Lung (tissue), 16 donors: Measurements from ENCODE around the gene C4BPB. TPM values are rescaled to one million over a fixed set of nuclear protein-coding genes. Genes with fewer than 3 reads are reported as not detected.
A peak's percentile ranks its signal among the peaks of the same experiment; 100 is the strongest.
"Not testable (repeated sequence)": the region's sequence is repeated elsewhere in the genome, so short reads cannot be mapped to it uniquely, and the experiment has no call there.

Source experiments
- ATAC-seq: fragments of 200-7000 bp; cut with Tn5 transposase; one replicate; pipeline ENCODE4 v1.9.1; 2020; ENCODE audit warnings: moderate number of reproducible peaks; ENCODE audit not compliant: insufficient read depth, low FRiP score
- DNase-seq, 3 donors: peaks; one replicate each; pipeline ENCODE4 v3.0.0-alpha.2; 2013 to 2017
- H3K27ac ChIP-seq, 2 donors: one replicate each; pipeline ENCODE4 v1.5.1; 2013; ENCODE audit warnings: mild to moderate bottlenecking in 2 of 2, moderate library complexity in 2 of 2, control low read depth in 1 of 2, inconsistent platforms in 1 of 2, low read depth in 1 of 2, low read length in 1 of 2
- H3K27me3 ChIP-seq, 3 donors: one replicate each; pipeline ENCODE4 v1.5.1; 2013; ENCODE audit warnings: low read length in 2 of 3; ENCODE audit not compliant: control insufficient read depth in 3 of 3, insufficient read depth in 3 of 3
- H3K36me3 ChIP-seq, 4 donors: one replicate each; pipeline ENCODE4 v1.5.1; 2013; ENCODE audit warnings: low read length in 4 of 4, mild to moderate bottlenecking in 1 of 4, moderate library complexity in 1 of 4; ENCODE audit not compliant: control insufficient read depth in 4 of 4, insufficient read depth in 4 of 4
- H3K4me1 ChIP-seq, 5 donors: one replicate each; pipeline ENCODE4 v1.5.1; 2013; ENCODE audit warnings: low read length in 5 of 5, mild to moderate bottlenecking in 2 of 5, moderate library complexity in 1 of 5; ENCODE audit not compliant: control insufficient read depth in 5 of 5, insufficient read depth in 5 of 5
- H3K4me3 ChIP-seq: one replicate; pipeline ENCODE4 v1.5.1; 2013; ENCODE audit warnings: mild to moderate bottlenecking, control low read depth, moderate library complexity
- H3K9ac ChIP-seq, 2 donors: one replicate each; pipeline ENCODE4 v1.5.1; 2013; ENCODE audit warnings: low read length in 2 of 2, control low read depth in 1 of 2; ENCODE audit not compliant: insufficient read depth in 1 of 2
- H3K9me3 ChIP-seq, 4 donors: one replicate each; pipeline ENCODE4 v1.5.1; 2013; ENCODE audit warnings: low read length in 3 of 4, mild to moderate bottlenecking in 1 of 4, moderate library complexity in 1 of 4; ENCODE audit not compliant: control insufficient read depth in 4 of 4, insufficient read depth in 3 of 4
- whole genome bisulfite sequencing, 2 donors: extraction: QIAGEN DNeasy Blood & Tissue Kit; methylation state at CpG; one replicate each; pipeline ENCODE4 v1.1.7; 2013; 5-methylcytosine and 5-hydroxymethylcytosine counted together
- long read RNA-seq, 5 donors: transcript quantifications; one replicate each; lab custom pipeline, GENCODE V29; 2026
- polyA plus RNA-seq, 2 donors: library from polyadenylated mRNA; stranded (reverse); fragments of 200-250 nt; gene quantifications; one replicate each; pipeline ENCODE4 v1.2.1, GENCODE V29; 2013
- total RNA-seq, 2 donors: library from RNA; depleted of rRNA in 1 of 2; stranded (reverse); fragments of >200 nt in 1 of 2; gene quantifications; one replicate each; pipeline ENCODE4 v1.2.1, GENCODE V29; 2014 to 2021
- TF ChIP-seq, protein P1 (sequence below): IDR thresholded peaks from 2 replicates; pipeline ENCODE4 v1.5.1; 2012; ENCODE audit warnings: mild to moderate bottlenecking; ENCODE audit errors: control extremely low read depth, extremely low read depth
- donor health status: control.
- donor health status: control.
- donor health status: Bipolar disorder and iron deficiency.
- donor health status: healthy.
- donor health status: DM: yes; HTN: yes; CAD: no.

The C4BPB gene
- 1 to 10 TPM; 4.2 to 6.5 TPM for total RNA-seq
- 1 to 10 TPM; 2.6 to 5.1 TPM for polyA plus RNA-seq
- long read RNA-seq, donor 1, result 0 reads
- long read RNA-seq, donor 2, result 0 reads
- long read RNA-seq, donor 3, result 0 reads
- long read RNA-seq, donor 4, result 0 reads
- long read RNA-seq, donor 5, result 0 reads

GRCh38 chr1:207088701-207089626, at the start of gene C4BPB:
TSS of gene C4BPB (plus strand) at chr1:207088860. CDS start at chr1:207089532, 672 bp downstream.
- H3K4me3 ChIP-seq, result no peak within 1 kb of the TSS
- peaks cover 0 to 10% (median 0%) of the 10 kb centered on the region in 5 donors for H3K4me1 ChIP-seq
- peak within 1 kb of the TSS in 1 of 2 donors; percentile 61 for H3K27ac ChIP-seq
- H3K9ac ChIP-seq, result no peak within 1 kb of the TSS
- ATAC-seq (peak; percentile 35), DNase-seq (no peak)
- WGBS, 2 donors, result 64 to 72% methylated on average over 9 of the region's 9 CpGs
- no peaks in the 10 kb centered on the region for H3K27me3 ChIP-seq
- TF ChIP-seq, protein P1, sequence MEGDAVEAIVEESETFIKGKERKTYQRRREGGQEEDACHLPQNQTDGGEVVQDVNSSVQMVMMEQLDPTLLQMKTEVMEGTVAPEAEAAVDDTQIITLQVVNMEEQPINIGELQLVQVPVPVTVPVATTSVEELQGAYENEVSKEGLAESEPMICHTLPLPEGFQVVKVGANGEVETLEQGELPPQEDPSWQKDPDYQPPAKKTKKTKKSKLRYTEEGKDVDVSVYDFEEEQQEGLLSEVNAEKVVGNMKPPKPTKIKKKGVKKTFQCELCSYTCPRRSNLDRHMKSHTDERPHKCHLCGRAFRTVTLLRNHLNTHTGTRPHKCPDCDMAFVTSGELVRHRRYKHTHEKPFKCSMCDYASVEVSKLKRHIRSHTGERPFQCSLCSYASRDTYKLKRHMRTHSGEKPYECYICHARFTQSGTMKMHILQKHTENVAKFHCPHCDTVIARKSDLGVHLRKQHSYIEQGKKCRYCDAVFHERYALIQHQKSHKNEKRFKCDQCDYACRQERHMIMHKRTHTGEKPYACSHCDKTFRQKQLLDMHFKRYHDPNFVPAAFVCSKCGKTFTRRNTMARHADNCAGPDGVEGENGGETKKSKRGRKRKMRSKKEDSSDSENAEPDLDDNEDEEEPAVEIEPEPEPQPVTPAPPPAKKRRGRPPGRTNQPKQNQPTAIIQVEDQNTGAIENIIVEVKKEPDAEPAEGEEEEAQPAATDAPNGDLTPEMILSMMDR, result no peak
- no peaks in the 10 kb centered on the region for H3K36me3 ChIP-seq
- peaks cover 0 to 2% (median 0%) of the 10 kb centered on the region in 4 donors for H3K9me3 ChIP-seq

- ATAC-seq (no peak), DNase-seq (no peak)
- Histone ChIP-seq H3K4me3 (no peak overlapping the region), H3K36me3 (no peaks in the 10 kb centered on the region), H3K27me3 (no peaks in the 10 kb centered on the region), H3K9ac (no peak overlapping the region), H3K27ac (peak overlapping the region; percentile 53 to 70), H3K4me1 (peaks cover 0 to 9% (median 2%) of the 10 kb centered on the region in 5 donors), H3K9me3 (no peaks in the 10 kb centered on the region)
- TF ChIP-seq, protein P1, result no peak
- WGBS, 2 donors, result 71 to 83% methylated on average over 4 of the region's 4 CpGs
These were observed 49.1 kb upstream of the C4BPB start for GRCh38 chr1:207039380-207040180.

DNA sequence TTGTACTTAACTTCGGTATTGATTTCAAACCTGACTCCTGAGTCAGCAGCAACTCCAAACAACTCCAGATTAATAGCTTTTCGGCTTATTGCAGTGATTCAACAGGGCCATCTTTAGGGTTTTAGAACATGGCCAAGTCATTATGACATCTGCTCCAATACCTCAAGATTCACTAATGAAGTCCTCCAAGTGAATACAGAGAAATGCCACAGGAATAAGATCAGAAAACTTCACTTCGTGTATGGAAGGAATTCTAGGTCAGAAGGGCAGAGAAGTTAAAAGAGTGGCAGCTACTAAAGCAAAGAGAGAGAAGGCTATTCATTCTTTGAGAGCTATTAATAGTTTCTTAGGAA, 48.5 kb upstream of the C4BPB start:
- no peaks in the 10 kb centered on the region for H3K27me3 ChIP-seq
- H3K27ac ChIP-seq, result peak overlapping the region in 1 of 2 donors; percentile 53
- peak in 1 of 3 donors; percentile 38 for DNase-seq
- H3K9ac ChIP-seq, result no peak overlapping the region
- TF ChIP-seq, protein P1, result no peak
- no peak overlapping the region for H3K4me3 ChIP-seq
- ATAC-seq, result no peak
- H3K36me3 ChIP-seq, result no peaks in the 10 kb centered on the region
- H3K4me1 ChIP-seq, result peaks cover 0 to 9% (median 2%) of the 10 kb centered on the region in 5 donors
- 65 to 83% methylated on average over 3 of the region's 3 CpGs for WGBS, 2 donors
- no peaks in the 10 kb centered on the region for H3K9me3 ChIP-seq

GRCh38 chr1:207041397-207041796, 47.3 kb upstream of the C4BPB start:
- H3K27ac ChIP-seq, H3K9me3 ChIP-seq, H3K27me3 ChIP-seq, ATAC-seq, H3K36me3 ChIP-seq, H3K9ac ChIP-seq, DNase-seq, H3K4me3 ChIP-seq: not testable (repeated sequence)
- 94 to 98% methylated on average over 2 of the region's 2 CpGs for WGBS, 2 donors
- H3K4me1 ChIP-seq, result peaks cover 0 to 15% (median 5%) of the 10 kb centered on the region in 5 donors
